HepG2 (cell line): ENCODE results near the gene ATP9A. TPM values are rescaled to one million over a fixed set of nuclear protein-coding genes. Genes with fewer than 3 reads are reported as not detected.

Experiments
- ASH2L ChIP-seq: fragments of 300-600, 200-600 bp; sonication (generic); IDR thresholded peaks from 2 replicates; pipeline ENCODE4 v1.7.0; 2017; ENCODE audit warnings: low read depth, mild to moderate bottlenecking, moderate library complexity, mixed read lengths, low read length; ENCODE audit not compliant: insufficient read length
- ATF7 ChIP-seq, 2 experiments: fragments of 450-650 bp in 1 of 2; sonication (generic) in 1 of 2; formaldehyde crosslinking in 1 of 2; IDR thresholded peaks; 2 replicates each; pipeline versions ENCODE4 v1.4.0 to v1.6.1; 2016 to 2020; ENCODE audit warnings: antibody characterized with exemption in 1 of 2, mild to moderate bottlenecking in 1 of 2, missing genetic modification reagents in 1 of 2
- ATF7-NPFF ChIP-seq: sonication (generic); formaldehyde crosslinking; IDR thresholded peaks from 2 replicates; pipeline ENCODE4 v1.8.1; 2023; ENCODE audit warnings: mild to moderate bottlenecking, low read depth, missing genetic modification reagents, moderate library complexity
- CBX2 ChIP-seq, 2 experiments: fragments of 200-600 bp in 1 of 2; sonication (generic); formaldehyde crosslinking in 1 of 2; IDR thresholded peaks; 2 replicates each; pipeline versions ENCODE4 v1.7.0 to v1.8.1; 2018 to 2022; ENCODE audit warnings: low read depth in 2 of 2, low read length in 1 of 2, mild to moderate bottlenecking in 1 of 2, missing genetic modification reagents in 1 of 2
- FOSL1 ChIP-seq: sonication (generic); formaldehyde crosslinking; IDR thresholded peaks from 2 replicates; pipeline ENCODE4 v1.9.0; 2021; ENCODE audit warnings: missing genetic modification reagents, borderline replicate concordance
- FOXK2 ChIP-seq: fragments of 450-650 bp; IDR thresholded peaks from 2 replicates; pipeline ENCODE4 v1.6.1; 2016
- HNF4A ChIP-seq: sonication (generic); formaldehyde crosslinking; IDR thresholded peaks from 2 replicates; pipeline ENCODE4 v1.4.0; 2020; ENCODE audit warnings: missing genetic modification reagents
- KDM1A ChIP-seq: IDR thresholded peaks from 2 replicates; pipeline ENCODE4 v1.6.1; 2016; ENCODE audit warnings: missing compliant biosample characterization
- KLF11 ChIP-seq: IDR thresholded peaks from 2 replicates; pipeline ENCODE4 v1.6.1; 2016; ENCODE audit warnings: missing compliant biosample characterization
- MTF2 ChIP-seq: sonication (generic); formaldehyde crosslinking; IDR thresholded peaks from 2 replicates; pipeline ENCODE4 v1.5.0; 2020; ENCODE audit warnings: missing genetic modification reagents, borderline replicate concordance
- MXI1 ChIP-seq: IDR thresholded peaks from 3 replicates; pipeline ENCODE4 v1.6.1; 2012; ENCODE audit warnings: low read depth, low read length, inconsistent platforms, borderline replicate concordance
- NFE2 ChIP-seq: sonication (generic); formaldehyde crosslinking; IDR thresholded peaks from 2 replicates; pipeline ENCODE4 v1.4.0; 2020; ENCODE audit warnings: missing genetic modification reagents
- NFRKB ChIP-seq: fragments of 450-650 bp; IDR thresholded peaks from 2 replicates; pipeline ENCODE4 v1.6.1; 2017
- RCOR2 ChIP-seq: IDR thresholded peaks from 2 replicates; pipeline ENCODE4 v1.6.1; 2016; ENCODE audit warnings: missing biosample characterization, missing genetic modification reagents
- SKI ChIP-seq: fragments of 450-650 bp; IDR thresholded peaks from one replicate; pipeline ENCODE4 v1.6.1; 2018; ENCODE audit warnings: mild to moderate bottlenecking; ENCODE audit not compliant: partially characterized antibody
- SRSF9 ChIP-seq: fragments of 200-400 bp; formaldehyde crosslinking; IDR thresholded peaks from 2 replicates; pipeline ENCODE4 v1.6.1; 2018; ENCODE audit warnings: borderline replicate concordance, mild to moderate bottlenecking, low read depth, low read length; ENCODE audit not compliant: insufficient read depth, poor library complexity, severe bottlenecking
- TGIF2 ChIP-seq: IDR thresholded peaks from 2 replicates; pipeline ENCODE4 v1.6.1; 2016; ENCODE audit warnings: control low read depth, missing compliant biosample characterization
- ZBTB20 ChIP-seq: sonication (generic); formaldehyde crosslinking; IDR thresholded peaks from 2 replicates; pipeline ENCODE4 v1.8.1; 2023; ENCODE audit warnings: missing genetic modification reagents, low read depth, mild to moderate bottlenecking, borderline replicate concordance
- ZNF10 ChIP-seq: sonication (generic); formaldehyde crosslinking; IDR thresholded peaks from 2 replicates; pipeline ENCODE4 v1.4.0; 2020; ENCODE audit warnings: mild to moderate bottlenecking, low read depth, missing genetic modification reagents, borderline replicate concordance
- ZNF225 ChIP-seq: sonication (generic); formaldehyde crosslinking; IDR thresholded peaks from 2 replicates; pipeline ENCODE4 v1.4.0; 2020; ENCODE audit warnings: mild to moderate bottlenecking, missing genetic modification reagents
- ZNF589 ChIP-seq: sonication (generic); formaldehyde crosslinking; conservative IDR thresholded peaks from 2 replicates; pipeline ENCODE4 v1.8.0; 2022; ENCODE audit warnings: mild to moderate bottlenecking, moderate library complexity, missing genetic modification reagents
- ZNF652 ChIP-seq: IDR thresholded peaks from 2 replicates; pipeline ENCODE4 v1.6.1; 2016; ENCODE audit warnings: low read depth, borderline replicate concordance
- ZNF724P ChIP-seq: sonication (generic); formaldehyde crosslinking; IDR thresholded peaks from 2 replicates; pipeline ENCODE4 v1.8.0; 2022; ENCODE audit warnings: missing genetic modification reagents, borderline replicate concordance
- ZNF780A ChIP-seq: sonication (generic); formaldehyde crosslinking; IDR thresholded peaks from 2 replicates; pipeline ENCODE4 v1.8.0; 2022; ENCODE audit warnings: mild to moderate bottlenecking, missing genetic modification reagents, moderate library complexity
- ZNF788 ChIP-seq: sonication (generic); formaldehyde crosslinking; IDR thresholded peaks from 2 replicates; pipeline ENCODE4 v1.5.0; 2020; ENCODE audit warnings: mild to moderate bottlenecking, missing genetic modification reagents, borderline replicate concordance
- ZNF792 ChIP-seq: IDR thresholded peaks from 2 replicates; pipeline ENCODE4 v1.6.1; 2016
- ZZZ3 ChIP-seq: sonication (generic); formaldehyde crosslinking; IDR thresholded peaks from 2 replicates; pipeline ENCODE4 v1.4.0; 2020; ENCODE audit warnings: missing genetic modification reagents, mild to moderate bottlenecking, borderline replicate concordance
- polyA plus RNA-seq, 8 experiments: library from polyadenylated mRNA; depleted of rRNA in 3 of 8; stranded (reverse) in 7 of 8; unstranded in 1 of 8; fragments of >200 nt; fragmentation: Illumina TruSeq in 4 of 8; extraction: Trizol in 4 of 8; gene quantifications; 2 replicates each; pipeline versions ENCODE4 v1.2.1 to v1.2.3, GENCODE V29; 2011 to 2016; ENCODE audit warnings: low read depth in 4 of 8, missing spikeins in 1 of 8, mixed read lengths in 1 of 8; ENCODE audit not compliant: insufficient read depth in 1 of 8
- total RNA-seq, 5 experiments: library from RNA; depleted of rRNA; stranded (reverse); fragments of >200 nt; fragmentation: Illumina TruSeq; extraction: Trizol; gene quantifications; 2 replicates each; pipeline ENCODE4 v1.2.3, GENCODE V29; 2016; ENCODE audit warnings: low read depth in 1 of 5
- TF ChIP-seq, protein P1 (sequence below): sonication (generic); formaldehyde crosslinking; IDR thresholded peaks from 2 replicates; pipeline ENCODE4 v1.8.1; 2023; ENCODE audit warnings: mild to moderate bottlenecking, missing genetic modification reagents, borderline replicate concordance
- TF ChIP-seq, protein P2 (sequence below): IDR thresholded peaks from 2 replicates; pipeline ENCODE4 v1.6.1; 2018; ENCODE audit warnings: missing genetic modification reagents, mild to moderate bottlenecking, missing compliant biosample characterization
- TF ChIP-seq, protein P3 (sequence below): sonication (generic); formaldehyde crosslinking; IDR thresholded peaks from 2 replicates; pipeline ENCODE4 v1.5.1; 2020; ENCODE audit warnings: missing genetic modification reagents, mild to moderate bottlenecking, borderline replicate concordance

Gene ATP9A
- total and polyA plus RNA-seq, 2 of the 13 experiments (the other 11 are each of a cell fraction or from before 2014, with no cell fraction given), result 11.8 to 18.5 TPM

DNA sequence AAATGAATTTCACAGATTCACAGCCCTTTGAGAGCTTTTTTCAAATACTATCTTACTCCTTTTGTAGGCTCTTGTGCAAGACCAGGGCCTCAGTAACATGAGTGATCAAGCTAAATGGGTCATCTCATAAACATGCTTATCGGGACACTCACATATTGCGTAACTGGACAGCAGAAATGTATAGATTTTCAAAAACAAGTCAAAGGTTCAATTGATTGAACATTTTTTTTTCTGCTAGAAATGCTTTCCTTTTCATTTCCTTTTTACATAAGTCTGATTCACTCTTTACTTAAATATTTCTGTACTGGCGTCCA lies 42.8 kb upstream of the ATP9A start (continued):
- TF ChIP-seq ZNF724P (CRISPR knock-in tag) (no peak), ASH2L (peak; percentile 53), FOXK2 (no peak), CBX2 (IDR thresholded peaks at IDR 0.05; ENCODE audit: low read depth, low read length) (no peak), CBX2 (CRISPR knock-in tag; IDR thresholded peaks at IDR 0.05; ENCODE audit: low read depth) (no peak), KDM1A (CRISPR knock-in tag) (0 out of 2 replicates have a peak, but pooled peaks have one; percentile 14), ZNF225 (CRISPR knock-in tag) (no peak), SKI (peak; percentile 76), MTF2 (no peak), ATF7 (IDR thresholded peaks at IDR 0.05) (0 out of 2 replicates have a peak, but pooled peaks have one; percentile 17), ATF7 (CRISPR knock-in tag; IDR thresholded peaks at IDR 0.05) (no peak), NFE2 (CRISPR knock-in tag) (no peak), ZNF788 (CRISPR knock-in tag) (no peak), ZNF589 (CRISPR knock-in tag) (no peak), FOSL1 (peak; percentile 53; the same call in 1 of the 2 replicates), ZNF792 (CRISPR knock-in tag) (peak; percentile 73; the same call in 1 of the 2 replicates), NFRKB (no peak), ZNF10 (CRISPR knock-in tag) (no peak), ZZZ3 (no peak), KLF11 (CRISPR knock-in tag) (no peak), ZNF652 (CRISPR knock-in tag) (peak; percentile 28; the same call in 1 of the 2 replicates), ZNF780A (CRISPR knock-in tag) (no peak), ATF7-NPFF (no peak), MXI1 (no peak; the same call in 2 of the 3 replicates), RCOR2 (peak; percentile 81), TGIF2 (CRISPR knock-in tag) (no peak), SRSF9 (no peak), ZBTB20 (CRISPR knock-in tag) (peak; percentile 100), HNF4A (CRISPR knock-in tag) (peak; percentile 81)
- TF ChIP-seq, protein P1, sequence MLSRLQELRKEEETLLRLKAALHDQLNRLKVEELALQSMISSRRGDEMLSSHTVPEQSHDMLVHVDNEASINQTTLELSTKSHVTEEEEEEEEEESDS (CRISPR knock-in tag), result no peak
- TF ChIP-seq, protein P2, sequence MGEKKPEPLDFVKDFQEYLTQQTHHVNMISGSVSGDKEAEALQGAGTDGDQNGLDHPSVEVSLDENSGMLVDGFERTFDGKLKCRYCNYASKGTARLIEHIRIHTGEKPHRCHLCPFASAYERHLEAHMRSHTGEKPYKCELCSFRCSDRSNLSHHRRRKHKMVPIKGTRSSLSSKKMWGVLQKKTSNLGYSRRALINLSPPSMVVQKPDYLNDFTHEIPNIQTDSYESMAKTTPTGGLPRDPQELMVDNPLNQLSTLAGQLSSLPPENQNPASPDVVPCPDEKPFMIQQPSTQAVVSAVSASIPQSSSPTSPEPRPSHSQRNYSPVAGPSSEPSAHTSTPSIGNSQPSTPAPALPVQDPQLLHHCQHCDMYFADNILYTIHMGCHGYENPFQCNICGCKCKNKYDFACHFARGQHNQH (CRISPR knock-in tag), result peak; percentile 84; the same call in 1 of the 2 replicates
- TF ChIP-seq, protein P3, sequence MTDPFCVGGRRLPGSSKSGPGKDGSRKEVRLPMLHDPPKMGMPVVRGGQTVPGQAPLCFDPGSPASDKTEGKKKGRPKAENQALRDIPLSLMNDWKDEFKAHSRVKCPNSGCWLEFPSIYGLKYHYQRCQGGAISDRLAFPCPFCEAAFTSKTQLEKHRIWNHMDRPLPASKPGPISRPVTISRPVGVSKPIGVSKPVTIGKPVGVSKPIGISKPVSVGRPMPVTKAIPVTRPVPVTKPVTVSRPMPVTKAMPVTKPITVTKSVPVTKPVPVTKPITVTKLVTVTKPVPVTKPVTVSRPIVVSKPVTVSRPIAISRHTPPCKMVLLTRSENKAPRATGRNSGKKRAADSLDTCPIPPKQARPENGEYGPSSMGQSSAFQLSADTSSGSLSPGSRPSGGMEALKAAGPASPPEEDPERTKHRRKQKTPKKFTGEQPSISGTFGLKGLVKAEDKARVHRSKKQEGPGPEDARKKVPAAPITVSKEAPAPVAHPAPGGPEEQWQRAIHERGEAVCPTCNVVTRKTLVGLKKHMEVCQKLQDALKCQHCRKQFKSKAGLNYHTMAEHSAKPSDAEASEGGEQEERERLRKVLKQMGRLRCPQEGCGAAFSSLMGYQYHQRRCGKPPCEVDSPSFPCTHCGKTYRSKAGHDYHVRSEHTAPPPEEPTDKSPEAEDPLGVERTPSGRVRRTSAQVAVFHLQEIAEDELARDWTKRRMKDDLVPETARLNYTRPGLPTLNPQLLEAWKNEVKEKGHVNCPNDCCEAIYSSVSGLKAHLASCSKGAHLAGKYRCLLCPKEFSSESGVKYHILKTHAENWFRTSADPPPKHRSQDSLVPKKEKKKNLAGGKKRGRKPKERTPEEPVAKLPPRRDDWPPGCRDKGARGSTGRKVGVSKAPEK, result peak; percentile 80; the same call in 1 of the 2 replicates
